MCF 10A (cell line): ENCODE measurements around the gene SLC1A5. TPM values are rescaled to one million over a fixed set of nuclear protein-coding genes. Genes with fewer than 3 reads are reported as not detected.

ENCODE experiments used
- BruUV-seq: library from RNA; stranded (reverse); fragments of 400-500 nt; replicated peaks from 2 replicates; lab custom pipeline; 2021; lab: Mats Ljungman, UMichigan
- CTCF ChIA-PET: fragments of 300-600 bp; sonication (Branson Sonifier 250); formaldehyde crosslinking; extraction: SDS; loops from one replicate; lab custom pipeline; 2021; ENCODE audit warnings: antibody characterized with exemption, inconsistent platforms; lab: Yijun Ruan, JAX
- POLR2A ChIA-PET: fragments of 300-600, 350-650 bp; sonication (Branson Sonifier 250); formaldehyde crosslinking; extraction: SDS; loops from one replicate; lab custom pipeline; 2020; ENCODE audit warnings: antibody characterized with exemption, inconsistent platforms; lab: Yijun Ruan, JAX
- DNase-seq: peaks from one replicate; pipeline ENCODE4 v3.0.0-alpha.2; 2018; ENCODE audit not compliant: unreplicated experiment
- H3K27ac Mint-ChIP-seq: one replicate; pipeline ENCODE4 v1.8.0; 2022; ENCODE audit warnings: mild to moderate bottlenecking, low read depth, mixed read lengths; ENCODE audit not compliant: unreplicated experiment
- H3K27me3 Mint-ChIP-seq: one replicate; pipeline ENCODE4 v1.8.0; 2022; ENCODE audit warnings: mixed read lengths; ENCODE audit not compliant: insufficient read depth, unreplicated experiment
- H3K36me3 Mint-ChIP-seq: one replicate; pipeline ENCODE4 v1.8.0; 2022; ENCODE audit warnings: mild to moderate bottlenecking, moderate library complexity, mixed read lengths; ENCODE audit not compliant: insufficient read depth, unreplicated experiment
- H3K4me1 Mint-ChIP-seq: one replicate; pipeline ENCODE4 v1.8.0; 2022; ENCODE audit warnings: mixed read lengths; ENCODE audit not compliant: insufficient read depth, unreplicated experiment
- H3K4me3 Mint-ChIP-seq: one replicate; pipeline ENCODE4 v1.8.0; 2022; ENCODE audit warnings: mild to moderate bottlenecking, moderate library complexity, mixed read lengths; ENCODE audit not compliant: unreplicated experiment
- H3K9me3 Mint-ChIP-seq: one replicate; pipeline ENCODE4 v1.8.0; 2022; ENCODE audit warnings: mixed read lengths; ENCODE audit not compliant: unreplicated experiment
- intact Hi-C: fragments of 100-400 bp; cut with micrococcal nuclease; formaldehyde crosslinking; loops from 2 replicates; pipeline ENCODE4 v1.14.1; 2022
- total RNA-seq: library from RNA; stranded (reverse); gene quantifications from 2 replicates; pipeline ENCODE4 v1.2.3, GENCODE V29; 2022
- TF ChIP-seq, protein P1 (sequence below): fragments of 200-600 bp; IDR thresholded peaks from one replicate; pipeline ENCODE4 v1.8.0; 2022; ENCODE audit warnings: antibody characterized with exemption, mild to moderate bottlenecking; ENCODE audit not compliant: unreplicated experiment

The SLC1A5 gene
- total RNA-seq, 1 experiment from 2014 or later, result 417 TPM

DNA sequence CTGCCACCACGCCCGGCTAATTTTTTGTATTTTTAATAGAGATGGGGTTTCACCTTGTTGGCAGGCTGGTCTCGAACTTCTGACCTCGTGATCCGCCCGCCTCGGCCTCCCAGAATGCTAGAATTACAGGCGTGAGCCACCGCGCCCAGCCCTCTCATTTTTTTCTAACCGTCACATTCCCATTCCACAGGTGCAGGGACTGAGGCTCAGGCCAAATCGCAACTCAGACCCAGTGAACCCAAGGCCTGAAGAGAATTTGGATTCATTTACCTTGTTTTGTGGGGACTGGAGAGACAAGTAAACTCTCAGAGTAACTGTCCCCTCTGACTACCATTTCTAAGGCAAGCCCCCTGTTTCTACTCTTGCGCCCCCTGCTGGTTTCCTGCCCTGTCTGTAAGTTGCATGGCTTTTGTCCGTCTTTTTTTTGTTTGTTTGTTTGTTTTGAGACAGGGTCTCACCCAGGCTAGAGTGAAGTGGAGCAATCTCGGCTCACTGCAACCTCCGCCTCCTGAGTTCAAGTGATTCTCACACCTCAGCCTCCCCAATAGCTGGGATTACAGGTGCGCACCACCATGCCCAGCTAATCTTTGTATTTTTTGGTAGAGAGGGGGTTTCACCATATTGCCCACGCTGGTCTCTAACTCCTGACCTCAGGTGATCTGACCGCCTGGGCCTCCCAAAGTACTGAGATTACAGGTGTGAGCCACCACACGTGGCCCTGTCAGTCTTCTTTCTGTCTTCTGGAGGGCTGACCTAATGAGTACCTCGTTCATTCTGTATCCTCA, 39.9 kb downstream of the SLC1A5 start:
- Mint-ChIP-seq H3K4me1 (peaks cover 15% of the 10 kb centered on the region), H3K4me3 (peak overlapping the region; percentile 15), H3K9me3 (no peaks in the 10 kb centered on the region), H3K27me3 (no peaks in the 10 kb centered on the region), H3K36me3 (peaks cover 22% of the 10 kb centered on the region), H3K27ac (no peak overlapping the region)
- TF ChIP-seq, protein P1, sequence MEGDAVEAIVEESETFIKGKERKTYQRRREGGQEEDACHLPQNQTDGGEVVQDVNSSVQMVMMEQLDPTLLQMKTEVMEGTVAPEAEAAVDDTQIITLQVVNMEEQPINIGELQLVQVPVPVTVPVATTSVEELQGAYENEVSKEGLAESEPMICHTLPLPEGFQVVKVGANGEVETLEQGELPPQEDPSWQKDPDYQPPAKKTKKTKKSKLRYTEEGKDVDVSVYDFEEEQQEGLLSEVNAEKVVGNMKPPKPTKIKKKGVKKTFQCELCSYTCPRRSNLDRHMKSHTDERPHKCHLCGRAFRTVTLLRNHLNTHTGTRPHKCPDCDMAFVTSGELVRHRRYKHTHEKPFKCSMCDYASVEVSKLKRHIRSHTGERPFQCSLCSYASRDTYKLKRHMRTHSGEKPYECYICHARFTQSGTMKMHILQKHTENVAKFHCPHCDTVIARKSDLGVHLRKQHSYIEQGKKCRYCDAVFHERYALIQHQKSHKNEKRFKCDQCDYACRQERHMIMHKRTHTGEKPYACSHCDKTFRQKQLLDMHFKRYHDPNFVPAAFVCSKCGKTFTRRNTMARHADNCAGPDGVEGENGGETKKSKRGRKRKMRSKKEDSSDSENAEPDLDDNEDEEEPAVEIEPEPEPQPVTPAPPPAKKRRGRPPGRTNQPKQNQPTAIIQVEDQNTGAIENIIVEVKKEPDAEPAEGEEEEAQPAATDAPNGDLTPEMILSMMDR, result peak; percentile 73
- CTCF ChIA-PET, result interaction anchor here (0.5 to 8.3 kb wide), 15 partner anchors 8 to 430 kb away, joined by 3 to 103 read pairs (median 3); no protein-coding TSS in a partner anchor
- BruUV-seq, result no TSS peak
- intact Hi-C loops, result loop anchor here (5.0 kb wide), 1 partner anchor 34 kb away; no protein-coding TSS in a partner anchor
- POLR2A ChIA-PET, result interaction anchor here (0.5 kb wide), 1 partner anchor 59 kb away, joined by 4 read pairs; no protein-coding TSS in a partner anchor
- DNase-seq, result peak; percentile 74

DNA sequence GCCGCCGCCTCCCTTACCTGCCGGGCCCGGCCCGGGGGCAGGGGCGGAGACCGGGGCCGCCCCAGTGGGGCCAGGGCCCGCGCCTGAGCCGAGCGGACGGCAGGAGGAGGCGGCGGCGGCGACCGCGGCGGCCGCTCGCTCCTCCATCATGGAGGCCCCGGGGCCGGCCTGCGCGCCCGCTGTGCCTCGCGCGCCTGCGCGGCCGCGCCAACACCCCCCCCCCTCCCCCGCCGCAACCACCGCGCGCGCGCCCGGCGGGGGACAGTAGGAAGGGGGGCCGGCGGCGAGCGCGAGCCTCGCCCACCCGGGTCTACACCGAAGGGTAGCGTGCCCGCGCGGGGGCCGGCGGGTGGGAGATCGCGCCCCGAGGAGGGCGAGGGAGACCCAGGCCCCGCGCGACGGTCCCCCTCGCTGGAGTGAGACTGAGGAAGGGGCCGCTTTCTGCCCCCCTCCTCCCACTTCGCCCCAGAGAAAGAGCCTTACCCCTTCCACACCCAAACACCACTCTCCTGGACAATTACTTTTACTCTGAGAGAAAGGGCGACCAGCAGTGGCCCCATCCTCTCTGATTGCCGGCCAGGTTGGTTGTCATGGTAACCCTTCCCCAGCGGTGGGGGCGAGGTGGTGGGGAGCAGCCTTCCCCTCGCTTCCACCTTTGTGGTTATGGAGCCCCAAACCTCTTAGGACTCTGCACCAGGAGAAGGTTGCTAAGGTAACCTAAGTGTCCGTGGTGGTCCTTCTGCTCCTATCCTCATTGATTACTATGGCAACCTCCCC, 41.9 kb downstream of the SLC1A5 start, which contains the start of gene STRN4:
TSS of gene STRN4 (minus strand) at position 170 of the 777 bp plus-strand sequence. CDS start at position 150, 20 bp downstream.
- peak within 1 kb of the TSS; percentile 97 for H3K4me3 Mint-ChIP-seq
- no TSS peak for BruUV-seq
- H3K27ac Mint-ChIP-seq, result peak within 1 kb of the TSS; percentile 88
- no peaks in the 10 kb centered on the region for H3K9me3 Mint-ChIP-seq
- peaks cover 25% of the 10 kb centered on the region for H3K36me3 Mint-ChIP-seq
- no peak for DNase-seq
- intact Hi-C loops, result loop anchor here (5.0 kb wide), 1 partner anchor 36 kb away; no protein-coding TSS in a partner anchor
- H3K4me1 Mint-ChIP-seq, result peaks cover 19% of the 10 kb centered on the region
- ChIA-PET POLR2A (interaction anchor here (2.2 kb wide), 1 partner anchor 32 kb away, joined by 14 read pairs; no protein-coding TSS in a partner anchor), CTCF (interaction anchor here (0.8 to 1.0 kb wide), 2 partner anchors 11 to 48 kb away, joined by 3 to 4 read pairs; no protein-coding TSS in a partner anchor)
- TF ChIP-seq, protein P1, result no peak
- no peaks in the 10 kb centered on the region for H3K27me3 Mint-ChIP-seq

DNA sequence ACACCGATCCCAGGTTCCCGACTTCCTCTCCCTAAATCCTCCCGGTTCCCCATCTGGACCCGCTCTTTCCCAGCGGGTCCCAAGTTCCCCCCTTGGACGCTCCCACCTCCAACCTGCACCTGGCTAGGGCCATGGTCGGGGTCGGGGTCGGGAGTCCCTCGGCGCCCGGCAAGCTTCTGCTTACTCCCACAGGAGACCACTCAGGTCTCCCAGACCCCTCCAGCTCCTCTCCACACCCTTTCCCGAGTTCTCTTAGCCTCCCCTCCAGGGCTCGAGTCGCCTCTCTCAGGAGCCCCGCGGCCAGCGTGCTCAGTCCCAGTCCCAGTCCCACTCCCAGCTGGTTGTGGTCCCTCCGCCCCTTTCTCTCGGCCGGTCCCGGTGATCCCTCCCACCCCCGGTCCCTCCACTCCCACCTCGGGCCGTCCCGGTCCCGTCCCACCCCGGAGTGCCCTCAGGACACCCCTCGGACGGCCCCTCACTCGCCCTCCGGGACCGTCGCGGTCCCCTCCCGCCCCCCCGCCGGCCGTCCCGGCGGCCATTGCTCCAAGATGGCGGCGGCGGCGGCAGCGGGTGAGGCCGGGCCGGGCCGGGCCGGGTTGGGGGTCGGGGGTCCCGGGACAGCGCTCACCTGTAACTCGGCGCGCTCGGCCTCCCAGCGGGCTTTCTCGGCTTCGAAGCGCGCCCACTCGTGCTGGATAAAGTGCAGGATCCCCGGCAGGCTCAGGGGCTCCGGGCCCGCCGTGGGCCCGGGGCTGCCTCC, 42.7 kb downstream of the SLC1A5 start, which contains the start of gene FKRP:
TSS of gene FKRP (plus strand) at position 537 of the 760 bp plus-strand sequence. CDS start 9,394 bp downstream, outside the sequence.
- Mint-ChIP-seq H3K27me3 (no peaks in the 10 kb centered on the region), H3K27ac (peak within 1 kb of the TSS; percentile 88), H3K4me1 (peaks cover 22% of the 10 kb centered on the region), H3K36me3 (peaks cover 25% of the 10 kb centered on the region), H3K4me3 (peak within 1 kb of the TSS; percentile 97), H3K9me3 (no peaks in the 10 kb centered on the region)
- no peak for DNase-seq
- intact Hi-C loops, result loop anchor here (5.0 kb wide), 1 partner anchor 37 kb away; no protein-coding TSS in a partner anchor
- CTCF ChIA-PET, result interaction anchor here (1.4 to 1.7 kb wide), 2 partner anchors 12 to 97 kb away, joined by 4 to 7 read pairs; no protein-coding TSS in a partner anchor
- POLR2A ChIA-PET, result interaction anchor here (0.5 to 2.2 kb wide), 9 partner anchors 9 to 276 kb away, joined by 3 to 14 read pairs (median 3); no protein-coding TSS in a partner anchor
- BruUV-seq, result no TSS peak
- TF ChIP-seq, protein P1, result no peak
